ENCODE measurements around the gene CAMK2G. TPM values are rescaled to one million over a fixed set of nuclear protein-coding genes. Genes with fewer than 3 reads are reported as not detected.

CAMK2G gene
- total and polyA plus RNA-seq, 2 experiments from 2014 or later = 30.6 to 34.1 TPM

DNA sequence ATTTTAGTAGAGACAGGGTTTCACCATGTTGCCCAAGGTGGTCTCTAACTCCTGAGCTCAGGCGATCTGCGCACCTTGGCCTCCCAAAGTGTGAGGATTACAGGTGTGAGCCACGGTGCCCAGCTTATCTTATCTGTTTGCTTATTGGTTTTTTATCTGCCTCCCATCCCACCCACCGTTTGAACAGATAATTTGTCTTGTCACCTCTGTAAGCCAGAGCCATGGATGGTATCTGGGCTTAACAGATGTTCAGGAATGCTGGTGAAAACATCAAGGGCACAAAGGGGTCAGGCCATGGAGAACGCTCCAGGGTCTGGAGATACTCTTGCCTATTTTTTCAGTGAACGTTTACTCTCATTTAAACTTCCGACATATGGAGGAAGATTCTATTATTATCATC, 51.0 kb downstream of the CAMK2G start:
- Mint-ChIP-seq H3K27ac (no peak overlapping the region), H3K4me1 (peaks cover 6% of the 10 kb centered on the region; the same call in 2 of the 3 replicates), H3K9me3 (no peaks in the 10 kb centered on the region), H3K27me3 (ENCODE audit: insufficient read depth, low read depth, poor library complexity) (peaks cover 8% of the 10 kb centered on the region), H3K4me3 (no peak overlapping the region), H3K36me3 (ENCODE audit: low read depth) (peaks cover 26% of the 10 kb centered on the region)
- no peak overlapping the region for H3K4me3 ChIP-seq
- H2AFZ ChIP-seq = no peak overlapping the region
- no peaks in the 10 kb centered on the region for H3K27me3 ChIP-seq (ENCODE audit: insufficient read depth)
- H3K4me1 ChIP-seq (ENCODE audit: insufficient read depth) = no peaks in the 10 kb centered on the region
- no peaks in the 10 kb centered on the region for H3K79me2 ChIP-seq (replicated peaks; ENCODE audit: insufficient read depth)
- no peaks in the 10 kb centered on the region for H3K9me2 ChIP-seq (ENCODE audit: insufficient read depth)
- no peak for DNase-seq (ENCODE audit: low spot score)
- TF ChIP-seq, protein P1, sequence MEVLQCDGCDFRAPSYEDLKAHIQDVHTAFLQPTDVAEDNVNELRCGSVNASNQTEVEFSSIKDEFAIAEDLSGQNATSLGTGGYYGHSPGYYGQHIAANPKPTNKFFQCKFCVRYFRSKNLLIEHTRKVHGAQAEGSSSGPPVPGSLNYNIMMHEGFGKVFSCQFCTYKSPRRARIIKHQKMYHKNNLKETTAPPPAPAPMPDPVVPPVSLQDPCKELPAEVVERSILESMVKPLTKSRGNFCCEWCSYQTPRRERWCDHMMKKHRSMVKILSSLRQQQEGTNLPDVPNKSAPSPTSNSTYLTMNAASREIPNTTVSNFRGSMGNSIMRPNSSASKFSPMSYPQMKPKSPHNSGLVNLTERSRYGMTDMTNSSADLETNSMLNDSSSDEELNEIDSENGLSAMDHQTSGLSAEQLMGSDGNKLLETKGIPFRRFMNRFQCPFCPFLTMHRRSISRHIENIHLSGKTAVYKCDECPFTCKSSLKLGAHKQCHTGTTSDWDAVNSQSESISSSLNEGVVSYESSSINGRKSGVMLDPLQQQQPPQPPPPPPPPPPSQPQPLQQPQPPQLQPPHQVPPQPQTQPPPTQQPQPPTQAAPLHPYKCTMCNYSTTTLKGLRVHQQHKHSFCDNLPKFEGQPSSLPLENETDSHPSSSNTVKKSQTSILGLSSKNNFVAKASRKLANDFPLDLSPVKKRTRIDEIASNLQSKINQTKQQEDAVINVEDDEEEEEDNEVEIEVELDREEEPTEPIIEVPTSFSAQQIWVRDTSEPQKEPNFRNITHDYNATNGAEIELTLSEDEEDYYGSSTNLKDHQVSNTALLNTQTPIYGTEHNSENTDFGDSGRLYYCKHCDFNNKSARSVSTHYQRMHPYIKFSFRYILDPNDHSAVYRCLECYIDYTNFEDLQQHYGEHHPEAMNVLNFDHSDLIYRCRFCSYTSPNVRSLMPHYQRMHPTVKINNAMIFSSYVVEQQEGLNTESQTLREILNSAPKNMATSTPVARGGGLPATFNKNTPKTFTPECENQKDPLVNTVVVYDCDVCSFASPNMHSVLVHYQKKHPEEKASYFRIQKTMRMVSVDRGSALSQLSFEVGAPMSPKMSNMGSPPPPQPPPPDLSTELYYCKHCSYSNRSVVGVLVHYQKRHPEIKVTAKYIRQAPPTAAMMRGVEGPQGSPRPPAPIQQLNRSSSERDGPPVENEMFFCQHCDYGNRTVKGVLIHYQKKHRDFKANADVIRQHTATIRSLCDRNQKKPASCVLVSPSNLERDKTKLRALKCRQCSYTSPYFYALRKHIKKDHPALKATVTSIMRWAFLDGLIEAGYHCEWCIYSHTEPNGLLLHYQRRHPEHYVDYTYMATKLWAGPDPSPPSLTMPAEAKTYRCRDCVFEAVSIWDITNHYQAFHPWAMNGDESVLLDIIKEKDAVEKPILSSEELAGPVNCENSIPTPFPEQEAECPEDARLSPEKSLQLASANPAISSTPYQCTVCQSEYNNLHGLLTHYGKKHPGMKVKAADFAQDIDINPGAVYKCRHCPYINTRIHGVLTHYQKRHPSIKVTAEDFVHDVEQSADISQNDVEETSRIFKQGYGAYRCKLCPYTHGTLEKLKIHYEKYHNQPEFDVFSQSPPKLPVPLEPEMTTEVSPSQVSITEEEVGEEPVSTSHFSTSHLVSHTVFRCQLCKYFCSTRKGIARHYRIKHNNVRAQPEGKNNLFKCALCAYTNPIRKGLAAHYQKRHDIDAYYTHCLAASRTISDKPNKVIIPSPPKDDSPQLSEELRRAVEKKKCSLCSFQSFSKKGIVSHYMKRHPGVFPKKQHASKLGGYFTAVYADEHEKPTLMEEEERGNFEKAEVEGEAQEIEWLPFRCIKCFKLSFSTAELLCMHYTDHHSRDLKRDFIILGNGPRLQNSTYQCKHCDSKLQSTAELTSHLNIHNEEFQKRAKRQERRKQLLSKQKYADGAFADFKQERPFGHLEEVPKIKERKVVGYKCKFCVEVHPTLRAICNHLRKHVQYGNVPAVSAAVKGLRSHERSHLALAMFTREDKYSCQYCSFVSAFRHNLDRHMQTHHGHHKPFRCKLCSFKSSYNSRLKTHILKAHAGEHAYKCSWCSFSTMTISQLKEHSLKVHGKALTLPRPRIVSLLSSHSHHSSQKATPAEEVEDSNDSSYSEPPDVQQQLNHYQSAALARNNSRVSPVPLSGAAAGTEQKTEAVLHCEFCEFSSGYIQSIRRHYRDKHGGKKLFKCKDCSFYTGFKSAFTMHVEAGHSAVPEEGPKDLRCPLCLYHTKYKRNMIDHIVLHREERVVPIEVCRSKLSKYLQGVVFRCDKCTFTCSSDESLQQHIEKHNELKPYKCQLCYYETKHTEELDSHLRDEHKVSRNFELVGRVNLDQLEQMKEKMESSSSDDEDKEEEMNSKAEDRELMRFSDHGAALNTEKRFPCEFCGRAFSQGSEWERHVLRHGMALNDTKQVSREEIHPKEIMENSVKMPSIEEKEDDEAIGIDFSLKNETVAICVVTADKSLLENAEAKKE (CRISPR knock-in tag; IDR thresholded peaks at IDR 0.05) = no peak
- no peak for TF ChIP-seq JUNB (IDR thresholded peaks at IDR 0.05; ENCODE audit: unreplicated experiment)
- no peak for TF ChIP-seq CREB1 (CRISPR knock-in tag; IDR thresholded peaks at IDR 0.05; ENCODE audit: low read depth)
- TF ChIP-seq, protein P2, sequence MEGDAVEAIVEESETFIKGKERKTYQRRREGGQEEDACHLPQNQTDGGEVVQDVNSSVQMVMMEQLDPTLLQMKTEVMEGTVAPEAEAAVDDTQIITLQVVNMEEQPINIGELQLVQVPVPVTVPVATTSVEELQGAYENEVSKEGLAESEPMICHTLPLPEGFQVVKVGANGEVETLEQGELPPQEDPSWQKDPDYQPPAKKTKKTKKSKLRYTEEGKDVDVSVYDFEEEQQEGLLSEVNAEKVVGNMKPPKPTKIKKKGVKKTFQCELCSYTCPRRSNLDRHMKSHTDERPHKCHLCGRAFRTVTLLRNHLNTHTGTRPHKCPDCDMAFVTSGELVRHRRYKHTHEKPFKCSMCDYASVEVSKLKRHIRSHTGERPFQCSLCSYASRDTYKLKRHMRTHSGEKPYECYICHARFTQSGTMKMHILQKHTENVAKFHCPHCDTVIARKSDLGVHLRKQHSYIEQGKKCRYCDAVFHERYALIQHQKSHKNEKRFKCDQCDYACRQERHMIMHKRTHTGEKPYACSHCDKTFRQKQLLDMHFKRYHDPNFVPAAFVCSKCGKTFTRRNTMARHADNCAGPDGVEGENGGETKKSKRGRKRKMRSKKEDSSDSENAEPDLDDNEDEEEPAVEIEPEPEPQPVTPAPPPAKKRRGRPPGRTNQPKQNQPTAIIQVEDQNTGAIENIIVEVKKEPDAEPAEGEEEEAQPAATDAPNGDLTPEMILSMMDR (conservative IDR thresholded peaks at IDR 0.05; ENCODE audit: low read depth in 2 of 2) = no peak
- TF ChIP-seq ZNF114 (CRISPR knock-in tag; IDR thresholded peaks at IDR 0.05) = no peak
- no peak for TF ChIP-seq NANOG (IDR thresholded peaks at IDR 0.05; ENCODE audit: borderline replicate concordance)
- TF ChIP-seq EZH2 (IDR thresholded peaks at IDR 0.05; ENCODE audit: low read depth, unreplicated experiment) = no peak
- no peak for TF ChIP-seq POLR2AphosphoS5 (IDR thresholded peaks at IDR 0.05; ENCODE audit: low read depth)
- no peak for TF ChIP-seq REST (IDR thresholded peaks at IDR 0.05; ENCODE audit: unreplicated experiment)
- no peak for TF ChIP-seq ZNF331 (CRISPR knock-in tag; IDR thresholded peaks at IDR 0.05; ENCODE audit: low read depth)
- TF ChIP-seq, protein P3, sequence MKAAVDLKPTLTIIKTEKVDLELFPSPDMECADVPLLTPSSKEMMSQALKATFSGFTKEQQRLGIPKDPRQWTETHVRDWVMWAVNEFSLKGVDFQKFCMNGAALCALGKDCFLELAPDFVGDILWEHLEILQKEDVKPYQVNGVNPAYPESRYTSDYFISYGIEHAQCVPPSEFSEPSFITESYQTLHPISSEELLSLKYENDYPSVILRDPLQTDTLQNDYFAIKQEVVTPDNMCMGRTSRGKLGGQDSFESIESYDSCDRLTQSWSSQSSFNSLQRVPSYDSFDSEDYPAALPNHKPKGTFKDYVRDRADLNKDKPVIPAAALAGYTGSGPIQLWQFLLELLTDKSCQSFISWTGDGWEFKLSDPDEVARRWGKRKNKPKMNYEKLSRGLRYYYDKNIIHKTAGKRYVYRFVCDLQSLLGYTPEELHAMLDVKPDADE (IDR thresholded peaks at IDR 0.05) = no peak
- no peak for TF ChIP-seq EZH2phosphoT487 (IDR thresholded peaks at IDR 0.05; ENCODE audit: unreplicated experiment)
- TF ChIP-seq STAT1 (IDR thresholded peaks at IDR 0.05; ENCODE audit: unreplicated experiment) = no peak
- no peak overlapping the region for H3K27ac ChIP-seq (ENCODE audit: low read depth)
- no peak overlapping the region for H3K4me2 ChIP-seq
- no peaks in the 10 kb centered on the region for H3F3A ChIP-seq (replicated peaks; ENCODE audit: low read depth)
- H4K20me1 ChIP-seq (replicated peaks; ENCODE audit: insufficient read depth) = peaks cover 4% of the 10 kb centered on the region; the same call in 1 of the 2 replicates
- H3K36me3 ChIP-seq (ENCODE audit: insufficient read depth) = peaks cover 6% of the 10 kb centered on the region; the same call in 1 of the 2 replicates
- ATAC-seq = no peak

Data from GM23338 (cell line).